HG03045 (cell line): ENCODE data around the gene PTPRA.
"Not testable (repeated sequence)": the region's sequence is repeated elsewhere in the genome, so short reads cannot be mapped to it uniquely, and the experiment has no call there.

Experiments used
- ATAC-seq: cut with Tn5 transposase; IDR thresholded peaks from one replicate; pipeline ENCODE4 v1.9.1; 2021; ENCODE audit warnings: mild to moderate bottlenecking, moderate library complexity; ENCODE audit not compliant: unreplicated experiment

Gene PTPRA

DNA sequence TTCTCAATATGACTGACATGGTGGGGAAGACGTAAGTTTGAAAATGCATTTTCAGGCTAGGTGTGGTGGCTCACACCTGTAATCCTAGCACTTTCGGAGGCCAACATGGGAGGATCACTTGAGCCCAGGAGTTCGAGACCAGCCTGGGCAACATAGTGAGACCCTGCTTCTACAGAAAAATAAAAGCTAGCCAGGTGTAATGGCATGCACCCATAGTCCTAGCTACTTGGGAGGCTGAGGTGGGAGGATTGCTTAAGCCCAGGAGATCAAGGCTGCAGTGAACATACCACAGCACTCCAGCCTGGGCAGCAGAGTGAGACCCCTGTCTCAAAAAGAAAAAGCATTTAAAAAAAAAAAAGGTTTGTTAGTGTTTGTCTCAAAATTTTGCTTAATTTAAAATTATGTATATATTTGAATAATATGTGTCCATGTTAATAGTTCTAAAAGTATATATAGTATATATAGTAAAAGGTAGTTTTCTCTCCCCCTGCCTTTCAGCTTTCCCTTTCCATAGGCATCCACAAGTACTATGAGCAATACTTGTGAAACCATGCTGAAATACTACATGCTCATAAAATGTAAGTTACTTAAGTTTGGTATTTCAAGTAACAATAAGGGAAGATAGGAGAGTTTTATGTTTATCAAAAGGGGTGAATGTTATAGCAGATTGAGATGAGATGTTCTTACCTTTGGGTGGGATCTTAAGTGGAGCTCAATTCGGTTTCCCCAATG, 15.1 kb downstream of the PTPRA start:
- ATAC-seq: no peak

DNA sequence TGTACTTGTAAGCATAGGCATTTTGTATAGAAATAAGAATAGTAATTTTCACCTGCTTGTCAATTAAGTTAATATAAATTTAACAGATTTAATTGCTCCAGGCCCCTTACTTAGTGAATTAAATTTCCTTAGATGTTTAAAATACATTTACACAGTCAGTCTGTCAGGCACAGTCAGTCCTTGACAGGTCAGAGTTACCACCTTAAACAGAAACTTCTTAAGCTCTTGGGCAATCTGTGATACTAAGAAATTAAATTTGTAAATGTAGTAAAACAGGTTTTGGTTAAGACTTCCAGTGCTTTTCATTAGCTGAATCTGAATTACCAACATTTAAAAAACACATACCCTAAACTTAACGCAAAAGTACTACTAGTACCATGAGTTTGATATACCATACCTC, 15.9 kb downstream of the PTPRA start:
- ATAC-seq: no peak

DNA sequence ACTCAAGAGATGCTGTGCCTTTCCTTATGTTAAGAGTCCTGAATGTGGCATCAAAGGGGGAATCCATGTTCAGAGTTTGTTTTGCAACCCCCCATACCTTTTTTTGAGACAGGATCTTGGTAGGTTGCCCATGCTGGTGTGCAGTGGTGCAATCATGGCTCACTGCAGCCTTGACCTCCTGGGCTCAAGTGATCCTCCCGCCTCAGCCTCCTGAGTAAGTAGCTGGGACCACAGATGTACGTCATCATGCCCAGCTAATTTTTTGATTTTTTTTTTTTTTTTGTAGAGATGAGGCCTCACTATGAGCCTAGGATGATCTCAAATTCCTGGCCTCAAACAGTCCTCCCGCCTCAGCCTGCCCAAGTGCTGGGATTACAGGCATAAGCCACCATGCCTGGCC, 16.5 kb downstream of the PTPRA start:
- no peak for ATAC-seq

DNA sequence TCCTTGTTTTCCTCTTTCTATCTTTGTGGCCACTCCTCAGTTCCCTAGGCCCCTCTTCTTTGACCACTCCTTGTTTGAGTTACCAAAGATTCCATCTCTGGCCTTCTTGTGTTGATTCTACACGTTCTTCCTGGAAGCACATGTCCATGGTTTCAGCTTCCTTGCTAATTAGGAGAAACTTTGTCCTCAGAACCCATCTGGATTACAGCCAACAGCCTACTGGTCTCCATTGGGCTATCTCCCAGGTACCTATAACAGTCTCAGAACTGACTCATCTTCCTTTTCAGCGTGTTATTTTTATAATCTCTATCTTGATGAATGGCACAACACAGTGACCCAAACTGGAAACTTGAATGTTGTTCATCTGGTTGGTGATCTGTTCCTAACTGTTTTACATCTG, 17.5 kb downstream of the PTPRA start:
- ATAC-seq: no peak

DNA sequence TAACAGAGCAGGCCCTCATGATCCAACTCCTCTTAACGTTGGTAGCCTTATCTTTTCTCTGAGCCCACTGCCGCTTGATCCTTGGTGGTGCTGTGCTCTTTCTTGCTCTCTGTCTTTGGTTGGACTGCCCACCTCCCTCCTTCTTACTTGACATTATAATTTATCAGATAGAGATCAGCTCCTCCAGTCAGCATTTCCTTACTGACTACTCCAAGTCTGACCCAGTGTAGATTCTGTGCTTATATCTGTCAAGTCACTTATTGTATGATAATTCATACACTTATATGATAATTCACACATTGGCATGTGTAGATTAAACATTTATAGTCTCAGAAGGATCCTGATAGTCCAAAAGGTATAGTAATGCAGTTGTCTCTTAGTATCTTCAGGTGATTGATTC, 18.1 kb downstream of the PTPRA start:
- no peak for ATAC-seq

DNA sequence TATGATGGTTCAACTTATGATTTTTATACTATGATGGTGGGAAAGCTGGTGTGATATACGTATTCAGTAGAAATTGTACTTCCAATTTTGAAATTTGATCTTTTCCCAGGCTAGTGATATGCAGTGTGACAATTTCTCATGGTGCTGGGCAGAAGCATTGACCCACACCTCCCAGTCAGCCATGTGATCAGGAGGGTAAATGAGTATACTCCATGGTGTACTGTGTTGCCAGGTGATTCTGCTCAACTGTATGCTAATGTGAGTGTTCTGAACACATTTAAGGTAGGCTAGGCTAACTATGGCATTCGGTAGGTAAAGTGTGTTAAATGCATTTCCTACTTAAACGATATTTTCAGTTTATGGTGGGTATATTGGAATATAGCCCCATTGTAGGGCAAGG, 19.1 kb downstream of the PTPRA start:
- no peak for ATAC-seq

DNA sequence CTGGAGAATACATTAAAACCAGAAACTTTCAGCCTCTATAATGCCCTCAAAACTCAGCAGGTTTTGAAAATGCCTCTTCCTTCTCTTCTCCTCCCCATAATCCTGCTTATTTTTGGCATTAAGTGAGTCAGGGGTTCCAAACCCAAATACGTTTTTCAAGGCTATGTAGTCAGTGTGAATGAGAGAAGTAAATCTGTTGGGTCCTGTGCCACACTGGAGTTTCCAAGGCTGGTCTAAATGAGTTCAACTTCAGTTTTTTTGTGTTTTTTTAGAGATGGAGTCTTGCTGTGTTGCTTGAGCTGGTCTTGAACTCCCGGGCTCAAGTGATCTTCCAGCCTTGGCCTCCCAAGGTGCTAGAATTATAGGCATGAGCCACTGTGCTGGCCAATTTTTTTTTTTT, 20.9 kb downstream of the PTPRA start:
- no peak for ATAC-seq

DNA sequence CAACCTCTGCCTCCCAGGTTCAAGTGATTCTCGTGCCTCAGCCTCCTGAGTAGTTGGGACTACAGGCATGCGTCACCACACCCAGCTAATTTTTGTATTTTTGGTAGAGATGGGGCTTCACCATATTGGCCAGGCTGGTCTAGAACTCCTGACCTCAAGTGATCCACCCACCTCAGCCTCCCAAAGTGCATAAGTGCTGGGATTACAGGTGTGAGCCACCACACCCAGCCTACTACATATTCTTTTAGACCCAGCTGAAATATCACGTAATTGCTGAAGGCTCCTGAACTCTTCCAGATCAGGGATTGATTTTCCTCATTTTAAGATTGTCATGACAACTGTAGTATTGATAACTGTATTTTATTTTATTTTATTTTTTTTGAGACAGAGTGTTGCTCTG, 21.9 kb downstream of the PTPRA start:
- ATAC-seq: not testable (repeated sequence)

DNA sequence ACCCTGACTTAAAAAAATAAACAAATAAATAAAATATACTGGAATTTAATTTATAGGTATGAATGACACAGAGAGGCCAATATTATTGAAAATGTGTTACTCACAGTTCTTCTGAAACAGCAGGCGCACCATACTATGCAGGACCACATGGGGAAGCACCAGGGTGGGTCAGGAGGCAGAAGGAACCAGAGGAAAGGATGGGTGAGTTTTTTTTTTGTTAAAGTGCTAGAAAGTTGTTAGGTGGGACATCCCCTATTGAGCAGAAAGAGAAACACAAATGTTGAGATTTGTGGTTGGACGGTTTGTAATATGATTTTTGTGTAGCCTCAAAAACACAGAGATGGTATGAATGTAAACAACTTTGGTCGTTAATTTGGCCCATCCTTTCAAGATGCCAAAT, 26.0 kb downstream of the PTPRA start:
- no peak for ATAC-seq

DNA sequence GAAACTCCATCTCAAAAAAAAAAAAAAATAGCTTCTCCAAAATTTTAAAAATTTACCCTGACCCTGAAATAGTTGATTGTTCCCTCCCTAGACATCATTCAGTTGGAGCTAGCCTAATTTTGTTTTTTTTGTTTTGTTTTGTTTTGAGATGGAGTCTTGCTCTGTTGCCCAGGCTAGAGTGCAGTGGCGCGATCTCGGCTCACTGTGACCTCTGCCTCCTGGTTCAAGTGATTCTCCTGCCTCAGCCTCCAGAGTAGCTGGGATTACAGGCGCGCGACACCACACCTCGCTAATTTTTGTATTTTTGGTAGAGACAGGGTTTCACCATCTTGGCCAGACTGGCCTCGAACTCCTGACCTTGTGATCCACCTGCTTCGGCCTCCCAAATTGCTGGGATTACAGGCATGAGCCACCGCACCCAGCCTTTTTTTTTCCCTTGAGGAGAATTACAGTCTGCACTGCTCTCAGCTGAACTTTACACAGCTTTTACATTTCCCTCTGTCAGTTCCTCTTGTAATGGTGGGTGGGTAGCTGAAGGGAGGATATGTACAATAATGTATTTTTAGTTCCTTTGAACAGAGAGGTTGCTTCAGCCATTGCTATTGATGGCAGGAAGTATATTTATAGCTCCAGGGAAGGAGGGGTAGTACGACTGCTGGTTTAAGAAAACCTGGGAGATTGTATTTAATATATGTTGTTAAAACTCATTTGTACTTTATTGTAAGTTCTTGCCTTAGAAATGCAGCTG, 27.7 kb downstream of the PTPRA start:
- ATAC-seq: no peak

DNA sequence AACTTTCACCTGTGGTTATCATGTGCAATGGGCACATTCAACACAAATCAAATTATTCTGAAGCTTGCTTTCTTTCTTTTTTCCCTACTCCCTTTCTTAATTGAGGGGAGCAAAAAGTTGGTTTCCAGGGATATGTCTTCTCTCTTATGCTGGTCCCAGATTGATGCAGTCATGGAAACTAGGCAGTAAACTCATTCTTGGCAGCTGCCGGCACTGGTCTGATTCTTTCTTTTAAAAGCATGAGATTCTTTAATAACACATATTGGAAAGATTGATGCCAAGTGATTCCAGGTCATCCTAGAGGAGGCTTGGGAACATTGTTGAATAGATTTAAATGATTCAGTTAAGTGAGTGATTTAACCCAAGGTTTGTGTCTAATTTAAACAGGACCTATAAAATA, 29.0 kb downstream of the PTPRA start:
- ATAC-seq: no peak

DNA sequence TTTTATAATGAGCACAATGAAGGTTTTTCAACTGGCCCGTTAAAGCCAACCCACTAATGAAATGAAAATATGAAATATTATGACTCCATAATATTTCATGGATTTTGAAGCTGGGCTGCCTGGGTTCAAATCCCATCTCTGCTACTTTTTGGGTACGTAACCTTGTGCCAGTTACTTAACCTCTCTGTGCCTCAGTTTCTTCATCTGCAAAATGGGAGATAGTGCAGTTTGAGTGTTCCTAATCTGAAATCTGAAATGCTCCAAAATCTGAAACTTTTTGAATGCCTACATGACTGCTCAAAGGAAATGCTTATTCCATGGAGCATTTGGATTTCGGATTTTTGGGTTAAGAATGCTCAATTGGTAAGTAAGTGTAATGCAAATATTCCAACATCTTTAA, 29.5 kb downstream of the PTPRA start:
- ATAC-seq: no peak

DNA sequence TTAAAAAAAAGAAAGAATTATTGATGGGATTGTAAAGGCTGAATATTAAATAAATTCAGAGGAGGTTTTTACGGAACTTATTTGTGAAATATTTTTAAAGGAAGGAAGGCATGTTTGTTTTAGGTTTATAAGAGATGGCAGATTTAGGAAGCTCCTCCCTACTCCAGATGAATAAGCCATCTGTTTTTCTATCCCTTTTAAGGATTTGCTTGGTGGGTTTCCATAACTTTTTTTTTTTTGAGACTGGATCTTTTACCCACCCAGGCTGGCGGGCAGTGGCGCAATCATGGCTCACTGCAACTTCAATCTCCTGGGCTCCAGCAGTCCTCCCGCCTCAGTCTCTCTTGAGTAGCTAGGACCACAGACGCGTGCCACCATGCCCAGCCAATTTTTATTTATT, 30.4 kb downstream of the PTPRA start:
- no peak for ATAC-seq

DNA sequence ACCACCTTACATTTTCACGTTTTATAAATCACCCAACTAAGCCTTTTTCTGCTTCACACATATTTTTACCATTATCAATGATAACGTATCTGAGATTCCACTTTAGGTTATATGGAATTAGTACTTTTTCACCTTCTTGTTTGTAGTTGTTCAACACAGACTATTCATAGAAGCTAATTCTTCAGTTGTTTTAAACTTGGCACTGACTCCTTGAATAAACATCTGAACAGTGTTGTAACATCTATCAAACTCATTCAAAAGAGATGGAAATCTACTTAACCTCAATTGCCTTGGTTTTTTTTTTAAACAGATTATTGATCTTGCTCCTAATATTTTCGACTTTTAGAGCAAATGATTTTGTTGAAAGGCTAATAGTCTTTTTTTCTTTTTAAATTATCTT, 34.2 kb downstream of the PTPRA start:
- no peak for ATAC-seq

DNA sequence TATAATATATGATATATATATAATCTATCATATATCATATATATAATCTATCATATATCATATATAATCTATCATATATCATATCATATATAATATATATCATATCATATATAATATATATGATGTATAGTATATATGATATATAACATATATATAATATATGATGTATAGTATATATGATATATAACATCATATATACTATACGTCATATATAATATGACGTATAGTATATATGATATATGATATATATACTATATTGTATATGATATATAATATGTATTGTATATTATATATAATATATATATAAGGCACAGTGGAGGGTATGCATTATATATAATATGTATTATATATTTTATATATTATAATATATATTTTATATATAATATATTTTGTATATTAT, 36.7 kb downstream of the PTPRA start:
- ATAC-seq: no peak

DNA sequence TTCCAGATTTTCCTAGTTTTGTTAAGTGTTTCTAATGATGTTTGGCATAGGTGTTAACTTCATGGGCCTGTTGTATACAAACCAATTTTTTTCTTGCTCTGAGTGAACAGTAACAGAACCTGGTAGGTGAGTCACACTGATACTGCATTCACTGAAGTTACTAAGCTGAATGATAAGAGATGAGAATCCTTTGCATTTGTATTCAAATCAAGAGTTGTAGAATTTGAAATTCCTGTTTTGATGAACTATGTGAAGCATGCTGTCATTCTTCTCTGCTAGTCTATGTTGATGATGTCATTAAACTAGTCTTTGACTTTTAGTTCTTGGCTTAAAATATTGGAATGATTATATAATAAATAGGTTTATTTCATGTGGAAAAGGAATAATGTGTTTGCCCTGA, 37.9 kb downstream of the PTPRA start:
- no peak for ATAC-seq

DNA sequence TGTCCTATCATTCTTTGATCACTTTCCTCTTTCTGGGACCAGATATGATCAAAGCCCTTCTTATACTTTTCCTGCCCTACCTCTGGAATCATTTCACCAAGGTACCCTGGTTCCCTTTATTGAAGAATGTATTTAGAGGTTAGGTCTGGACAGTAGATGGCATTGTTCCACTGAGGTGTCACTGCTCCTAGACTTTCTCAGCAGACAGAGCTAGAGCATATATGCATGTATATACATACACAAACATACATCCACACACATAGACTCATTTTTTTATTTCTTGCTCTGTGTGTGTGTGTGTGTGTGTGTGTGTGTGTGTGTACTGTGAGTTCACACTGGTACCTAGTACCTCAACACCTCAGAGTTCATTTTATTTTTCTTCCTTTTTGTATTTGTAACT, 40.9 kb downstream of the PTPRA start:
- ATAC-seq: no peak

DNA sequence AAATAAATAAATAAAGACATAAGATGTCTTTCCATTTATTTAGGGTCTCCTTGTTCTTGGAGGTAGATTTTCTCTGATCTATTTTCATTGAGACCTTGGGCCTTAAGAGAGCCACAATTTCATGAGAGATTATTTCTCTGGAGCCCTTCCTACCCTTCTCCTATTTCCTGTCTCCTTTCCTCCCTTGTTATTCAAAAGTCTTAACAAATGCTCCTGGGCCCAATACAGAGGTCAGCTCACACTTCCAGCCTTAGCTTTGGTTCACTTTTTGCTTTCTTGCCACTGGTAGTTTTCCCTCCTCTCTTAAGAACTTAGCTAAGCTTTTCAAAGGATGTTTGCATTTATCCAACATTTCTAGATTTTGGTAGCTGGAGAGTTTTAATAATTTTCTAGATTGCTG, 44.0 kb downstream of the PTPRA start:
- no peak for ATAC-seq

DNA sequence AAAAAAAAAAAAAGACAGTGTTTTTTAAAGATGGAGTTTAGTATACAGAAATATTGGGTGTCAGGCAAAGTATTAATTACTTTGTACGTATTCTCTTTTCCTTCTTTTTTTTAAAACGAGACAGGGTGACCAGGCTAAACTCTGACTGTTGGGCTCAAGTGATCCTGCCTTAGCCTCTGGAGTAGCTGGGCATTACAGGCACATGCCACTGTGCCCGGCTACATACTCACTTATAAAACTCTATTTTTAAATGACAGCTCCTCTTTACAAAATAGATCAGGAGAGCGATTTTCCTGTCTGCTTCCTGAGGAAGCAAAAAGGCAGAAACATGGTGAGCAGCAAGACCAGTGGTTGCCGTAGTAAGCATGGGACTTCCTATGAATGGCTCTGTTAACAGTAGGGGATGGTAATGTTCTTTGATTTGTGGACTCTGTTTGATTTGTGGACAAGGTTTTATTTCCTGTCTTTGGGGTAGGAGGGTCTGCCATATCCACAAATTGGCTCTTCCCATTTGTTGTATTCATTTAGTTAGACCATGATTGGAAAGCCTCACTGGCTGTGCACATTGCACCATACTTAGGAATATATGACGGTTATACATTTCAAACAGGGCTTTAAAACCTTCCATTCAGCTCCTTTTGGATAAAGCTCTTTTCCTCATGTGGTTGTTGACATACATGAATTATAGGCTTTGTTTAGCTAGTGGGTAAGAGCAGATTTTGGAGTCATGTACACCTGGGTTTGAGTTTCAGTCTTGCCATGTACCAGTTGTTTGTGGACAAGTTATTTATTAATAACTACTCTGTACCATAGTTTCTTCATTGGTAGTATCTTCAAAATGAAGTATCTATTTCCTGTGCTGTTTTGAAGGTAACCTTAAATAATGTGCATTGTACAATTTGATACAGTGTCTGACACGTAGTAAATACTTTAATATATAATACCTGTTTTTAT, 45.1 kb downstream of the PTPRA start:
- ATAC-seq: no peak

DNA sequence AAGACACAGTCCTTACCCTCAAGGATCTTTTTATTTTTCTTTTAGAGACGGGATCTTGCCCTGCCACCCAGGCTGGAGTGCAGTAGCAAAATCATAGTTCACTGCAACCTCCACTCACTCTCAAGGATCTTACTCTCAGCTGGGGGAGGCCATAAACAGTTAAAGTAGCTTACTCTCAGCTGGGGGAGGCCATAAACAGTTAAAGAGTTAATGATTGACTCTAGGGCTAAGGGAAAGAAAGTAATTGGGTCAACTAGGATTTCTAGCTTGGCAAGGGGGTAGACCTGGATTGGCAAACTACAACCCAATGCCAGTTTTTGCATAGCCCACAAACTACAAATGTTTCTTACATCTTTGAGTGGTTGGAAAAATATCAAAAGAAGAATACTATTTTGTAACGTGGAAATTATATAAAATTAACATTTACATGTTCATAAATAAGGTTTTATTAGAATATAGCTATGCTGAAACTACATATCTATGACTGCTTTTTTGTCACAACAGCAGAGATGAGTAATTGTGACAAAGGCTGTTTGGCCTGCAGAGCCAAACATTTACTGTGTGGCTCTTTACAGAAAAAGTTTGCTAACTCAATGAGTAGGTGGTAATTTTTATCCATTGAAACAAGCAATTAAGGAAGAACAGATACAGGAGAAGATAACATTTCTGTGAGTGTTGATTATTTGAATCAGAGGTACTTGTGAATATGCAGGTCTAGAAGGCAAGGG, 46.4 kb downstream of the PTPRA start:
- no peak for ATAC-seq

DNA sequence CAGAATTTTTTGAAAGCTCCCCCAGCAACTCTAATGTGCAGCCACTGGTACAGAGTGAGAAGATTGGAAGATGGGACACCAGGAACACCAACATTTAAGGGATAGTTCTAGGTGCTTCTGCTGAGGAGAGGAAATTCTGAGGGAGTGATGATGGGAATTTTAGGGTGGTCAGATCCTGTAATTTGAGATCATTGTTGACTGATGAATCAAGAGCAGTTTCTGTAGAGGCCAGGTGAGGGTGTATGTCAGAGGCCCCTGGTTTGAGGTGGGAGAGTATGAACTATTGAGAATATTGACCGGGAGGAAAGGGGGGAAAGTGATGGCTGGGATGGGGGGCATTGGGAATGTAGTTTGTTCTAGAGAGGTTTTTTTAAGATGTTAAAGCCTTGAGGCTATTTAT, 47.2 kb downstream of the PTPRA start:
- ATAC-seq: no peak
